ENCODE results near the gene PTPRN2.

GRCh38 chr7:158415316-158415715 is 172.3 kb downstream of the PTPRN2 start:
- TF ChIP-seq, protein P1, sequence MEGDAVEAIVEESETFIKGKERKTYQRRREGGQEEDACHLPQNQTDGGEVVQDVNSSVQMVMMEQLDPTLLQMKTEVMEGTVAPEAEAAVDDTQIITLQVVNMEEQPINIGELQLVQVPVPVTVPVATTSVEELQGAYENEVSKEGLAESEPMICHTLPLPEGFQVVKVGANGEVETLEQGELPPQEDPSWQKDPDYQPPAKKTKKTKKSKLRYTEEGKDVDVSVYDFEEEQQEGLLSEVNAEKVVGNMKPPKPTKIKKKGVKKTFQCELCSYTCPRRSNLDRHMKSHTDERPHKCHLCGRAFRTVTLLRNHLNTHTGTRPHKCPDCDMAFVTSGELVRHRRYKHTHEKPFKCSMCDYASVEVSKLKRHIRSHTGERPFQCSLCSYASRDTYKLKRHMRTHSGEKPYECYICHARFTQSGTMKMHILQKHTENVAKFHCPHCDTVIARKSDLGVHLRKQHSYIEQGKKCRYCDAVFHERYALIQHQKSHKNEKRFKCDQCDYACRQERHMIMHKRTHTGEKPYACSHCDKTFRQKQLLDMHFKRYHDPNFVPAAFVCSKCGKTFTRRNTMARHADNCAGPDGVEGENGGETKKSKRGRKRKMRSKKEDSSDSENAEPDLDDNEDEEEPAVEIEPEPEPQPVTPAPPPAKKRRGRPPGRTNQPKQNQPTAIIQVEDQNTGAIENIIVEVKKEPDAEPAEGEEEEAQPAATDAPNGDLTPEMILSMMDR (IDR thresholded peaks at IDR 0.05 in 2 of 3, conservative IDR thresholded peaks at IDR 0.05 in 1 of 3; ENCODE audit: borderline replicate concordance in 1 of 3, insufficient read depth in 1 of 3, low read depth in 2 of 3, low read length in 2 of 3) = no peak
- TF ChIP-seq EGR1 (IDR thresholded peaks at IDR 0.05; ENCODE audit: low read depth) = no peak
- TF ChIP-seq SRF (IDR thresholded peaks at IDR 0.05; ENCODE audit: low read depth) = no peak
- no peak for TF ChIP-seq CEBPB (IDR thresholded peaks at IDR 0.05; ENCODE audit: low read depth)
- no peak for TF ChIP-seq RAD21 (IDR thresholded peaks at IDR 0.05; ENCODE audit: low read depth)
- no peak for TF ChIP-seq YY1 (IDR thresholded peaks at IDR 0.05; ENCODE audit: extremely low read depth, insufficient replicate concordance, low read depth, low read length)
- TF ChIP-seq ATF3 (IDR thresholded peaks at IDR 0.05) = no peak
- no peak for TF ChIP-seq ZNF274 (IDR thresholded peaks at IDR 0.05; ENCODE audit: low read depth, low read length)
- TF ChIP-seq, protein P2, sequence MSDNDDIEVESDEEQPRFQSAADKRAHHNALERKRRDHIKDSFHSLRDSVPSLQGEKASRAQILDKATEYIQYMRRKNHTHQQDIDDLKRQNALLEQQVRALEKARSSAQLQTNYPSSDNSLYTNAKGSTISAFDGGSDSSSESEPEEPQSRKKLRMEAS (IDR thresholded peaks at IDR 0.05) = no peak
- TF ChIP-seq ZBTB33 (IDR thresholded peaks at IDR 0.05; ENCODE audit: extremely low read depth, insufficient replicate concordance, low read length) = no peak
- TF ChIP-seq EZH2phosphoT487 (IDR thresholded peaks at IDR 0.05; ENCODE audit: borderline replicate concordance) = no peak
- TF ChIP-seq EZH2 (IDR thresholded peaks at IDR 0.05) = no peak
- TF ChIP-seq FOSL1 (IDR thresholded peaks at IDR 0.05; ENCODE audit: low read depth) = no peak
- no peak for TF ChIP-seq POLR2A (IDR thresholded peaks at IDR 0.05; ENCODE audit: borderline replicate concordance, extremely low read depth, insufficient read depth, insufficient read length)
